GM18499 (cell line): Measurements from ENCODE around the gene MAN1C1.

Experiments
- ATAC-seq: cut with Tn5 transposase; IDR thresholded peaks from one replicate; pipeline ENCODE4 v1.9.1; 2021; ENCODE audit warnings: moderate number of reproducible peaks; ENCODE audit not compliant: insufficient read depth, unreplicated experiment

Gene MAN1C1

GRCh38 chr1:25747046-25747719 lies 130.6 kb downstream of the MAN1C1 start:
- no peak for ATAC-seq

GRCh38 chr1:25748531-25749205 lies 132.1 kb downstream of the MAN1C1 start:
- ATAC-seq: no peak

GRCh38 chr1:25750923-25751605 lies 134.5 kb downstream of the MAN1C1 start:
- no peak for ATAC-seq

GRCh38 chr1:25754470-25755181 lies 138.0 kb downstream of the MAN1C1 start:
- ATAC-seq: no peak

- ATAC-seq: no peak
Measured at GRCh38 chr1:25755475-25756125, 139.0 kb downstream of the MAN1C1 start.

GRCh38 chr1:25756215-25756614 lies 139.6 kb downstream of the MAN1C1 start:
- ATAC-seq: no peak

GRCh38 chr1:25757151-25757845 lies 140.7 kb downstream of the MAN1C1 start:
- no peak for ATAC-seq

GRCh38 chr1:25757846-25758185 lies 141.2 kb downstream of the MAN1C1 start:
- ATAC-seq: no peak

- no peak for ATAC-seq
Measured at GRCh38 chr1:25758466-25759070, 142.0 kb downstream of the MAN1C1 start.

- ATAC-seq: no peak
Measured at GRCh38 chr1:25760122-25760719, 143.6 kb downstream of the MAN1C1 start.

- no peak for ATAC-seq
Measured at GRCh38 chr1:25760871-25761270, 144.3 kb downstream of the MAN1C1 start.

- no peak for ATAC-seq
Measured at GRCh38 chr1:25763493-25763892, 146.9 kb downstream of the MAN1C1 start.

GRCh38 chr1:25765136-25765922 lies 148.7 kb downstream of the MAN1C1 start:
- no peak for ATAC-seq

- no peak for ATAC-seq
Measured at GRCh38 chr1:25765923-25766589, 149.5 kb downstream of the MAN1C1 start.

GRCh38 chr1:25766721-25767436 lies 150.3 kb downstream of the MAN1C1 start:
- ATAC-seq: no peak

GRCh38 chr1:25767437-25767770 lies 150.8 kb downstream of the MAN1C1 start:
- ATAC-seq: no peak

GRCh38 chr1:25768999-25769398 lies 152.4 kb downstream of the MAN1C1 start:
- ATAC-seq: no peak
